ENCODE data around the gene WFDC9. TPM values are rescaled to one million over a fixed set of nuclear protein-coding genes. Genes with fewer than 3 reads are reported as not detected.

Gene WFDC9
- total RNA-seq = not detected in 2 replicates

GRCh38 chr20:45631184-45631583 is at the start of gene WFDC9:
Gene WFDC9, minus strand, starts transcription at chr20:45631284. Its CDS starts 21,103 bp downstream, at chr20:45610181.

GRCh38 chr20:45670139-45670538 is 39.1 kb upstream of the WFDC9 start, which contains the start of gene WFDC11:
Gene WFDC11, minus strand, starts transcription at chr20:45670239. Its CDS starts 19,639 bp downstream, at chr20:45650600.

GRCh38 chr20:45629496-45630100 is 1.5 kb downstream of the WFDC9 start, which contains the start of gene WFDC10A:
Gene WFDC10A, plus strand, starts transcription at chr20:45629739. Its CDS starts 75 bp downstream, at chr20:45629814.

GRCh38 chr20:45579184-45579583 is 51.9 kb downstream of the WFDC9 start, which contains the start of gene WFDC8:
Gene WFDC8, minus strand, starts transcription at chr20:45579284. Its CDS starts 37 bp downstream, at chr20:45579247.

Small RNA genes within 50 kb of the gene (small RNA-seq; reads per million reads assigned to genes)
- gene RNA5SP485 = not detected

Other genes starting within 250 kb of the WFDC9 start
- gene DBNDD2, start 223.0 kb downstream of the WFDC9 start, total RNA-seq = 4.9 and 8.2 TPM in 2 replicates
- 49.8 and 63.7 TPM in 2 replicates for gene PIGT, start 215.1 kb downstream of the WFDC9 start, total RNA-seq
- not detected in 2 replicates for gene WFDC2, start 161.5 kb downstream of the WFDC9 start, total RNA-seq
- not detected in 2 replicates for gene SPINT3, start 115.7 kb downstream of the WFDC9 start, total RNA-seq
- not detected in 2 replicates for gene WFDC6, start 91.8 kb downstream of the WFDC9 start, total RNA-seq
- not detected in 2 replicates for gene EPPIN, start 83.9 kb downstream of the WFDC9 start, total RNA-seq
- gene WFDC8, start 52.0 kb downstream of the WFDC9 start, total RNA-seq = not detected in 2 replicates
- not detected in 2 replicates for gene WFDC10A, start 1.5 kb downstream of the WFDC9 start, total RNA-seq
- not detected in 2 replicates for gene WFDC11, start 39.0 kb upstream of the WFDC9 start, total RNA-seq
- not detected in 2 replicates for gene WFDC13, start 70.8 kb upstream of the WFDC9 start, total RNA-seq
- gene WFDC10B, start 73.7 kb upstream of the WFDC9 start, total RNA-seq = not detected in 2 replicates
- not detected in 2 replicates for gene SPINT4, start 91.1 kb upstream of the WFDC9 start, total RNA-seq
- gene WFDC3, start 160.6 kb upstream of the WFDC9 start, total RNA-seq = not detected in 2 replicates
- 15.0 and 17.3 TPM in 2 replicates for gene DNTTIP1, start 160.7 kb upstream of the WFDC9 start, total RNA-seq
- gene UBE2C, start 181.4 kb upstream of the WFDC9 start, total RNA-seq = 18.9 and 23.3 TPM in 2 replicates
- gene TNNC2, start 196.0 kb upstream of the WFDC9 start, total RNA-seq = 0.33 TPM in 1 of 2 replicates, not detected in the other
- gene SNX21, start 202.5 kb upstream of the WFDC9 start, total RNA-seq = 23.7 and 33.0 TPM in 2 replicates
- gene ACOT8, start 226.1 kb upstream of the WFDC9 start, total RNA-seq = 24.2 and 30.1 TPM in 2 replicates
- 7.4 and 9.5 TPM in 2 replicates for gene ZSWIM3, start 226.3 kb upstream of the WFDC9 start, total RNA-seq
- 15.2 and 16.7 TPM in 2 replicates for gene ZSWIM1, start 249.9 kb upstream of the WFDC9 start, total RNA-seq

Data from vein endothelial cell (primary cell).